SK-N-MC (cell line): ENCODE results near the gene GPR148.

Experiments used
- DNase-seq: peaks from one replicate; pipeline ENCODE4 v3.0.0-alpha.2; 2011; ENCODE audit warnings: low read depth, low spot score
- H3K27ac ChIP-seq: fragments of 200-600 bp; sonication (generic); 2 replicates; pipeline ENCODE4 v1.5.1; 2016; ENCODE audit warnings: mixed run types
- H3K36me3 ChIP-seq: fragments of 200-600 bp; sonication (generic); 2 replicates; pipeline ENCODE4 v1.6.1; 2017; ENCODE audit warnings: antibody characterized with exemption, low read length, mixed read lengths; ENCODE audit not compliant: insufficient read depth
- H3K4me3 ChIP-seq: fragments of 200-600 bp; sonication (generic); 2 replicates; pipeline ENCODE4 v1.5.1; 2016
- H3K9ac ChIP-seq: fragments of 200-600 bp; sonication (generic); 2 replicates; pipeline ENCODE4 v1.8.0; 2017; ENCODE audit warnings: mixed run types, mixed read lengths; ENCODE audit not compliant: insufficient read length
- H3K9me3 ChIP-seq: fragments of 200-600 bp; sonication (generic); 2 replicates; pipeline ENCODE4 v1.6.1; 2017; ENCODE audit warnings: low read depth, mild to moderate bottlenecking, antibody characterized with exemption, low read length, moderate library complexity, mixed read lengths
- EZH2 ChIP-seq: fragments of 200-600 bp; sonication (generic); IDR thresholded peaks from one replicate; pipeline ENCODE4 v1.6.1; 2017; ENCODE audit warnings: antibody characterized with exemption
- FOXP2 ChIP-seq: optimal IDR thresholded peaks from 2 replicates; pipeline ENCODE3; 2011; ENCODE audit warnings: mild to moderate bottlenecking, moderate library complexity; ENCODE audit not compliant: insufficient read depth; ENCODE audit errors: extremely low read length, control extremely low read depth
- POLR2AphosphoS5 ChIP-seq: IDR thresholded peaks from 2 replicates; pipeline ENCODE4 v1.6.1; 2012; ENCODE audit warnings: mild to moderate bottlenecking, low read depth, low read length, borderline replicate concordance

Gene GPR148

DNA sequence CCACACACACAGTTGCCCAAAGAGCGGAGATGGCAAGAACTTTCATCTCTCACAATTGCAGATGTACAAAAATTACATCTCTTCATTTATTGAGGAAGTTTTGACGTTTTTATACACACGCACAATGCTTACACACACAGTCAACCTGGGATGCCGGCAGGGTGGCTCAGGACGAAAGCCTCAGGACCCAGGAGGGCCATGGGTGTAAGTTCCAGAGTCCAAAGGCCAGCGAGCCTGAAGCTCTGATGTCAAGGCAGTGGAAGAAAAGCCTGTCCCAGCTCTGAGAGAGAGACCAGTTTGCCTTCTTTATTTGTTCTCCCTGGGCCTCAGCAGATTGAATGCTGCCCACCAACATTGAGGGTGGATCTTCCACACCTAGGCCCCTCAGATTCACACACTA is 36.6 kb downstream of the GPR148 start:
- no peak overlapping the region for H3K9ac ChIP-seq
- TF ChIP-seq POLR2AphosphoS5 (no peak), EZH2 (no peak), FOXP2 (no peak)
- no peak for DNase-seq

DNA sequence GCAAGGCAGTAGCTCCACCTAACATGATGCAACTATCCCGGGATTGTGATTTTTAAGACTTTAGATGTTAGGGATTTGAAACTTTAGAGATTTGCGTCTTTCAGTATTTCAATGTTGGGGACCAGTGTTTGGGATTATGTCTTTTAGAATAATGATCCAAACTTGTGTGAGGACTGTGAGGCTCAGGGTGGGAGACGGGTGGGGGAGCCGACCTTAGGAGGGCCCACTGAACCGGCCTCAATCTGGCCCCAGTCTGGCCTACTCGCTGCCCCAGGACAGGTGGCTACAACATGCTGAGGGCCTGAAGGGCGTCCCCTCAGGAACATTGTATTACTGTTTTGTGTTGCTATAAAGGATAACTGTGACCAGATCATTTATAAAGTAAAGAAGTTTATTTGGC is 37.2 kb downstream of the GPR148 start:
- Histone ChIP-seq H3K9me3 (no peaks in the 10 kb centered on the region), H3K9ac (no peak overlapping the region), H3K36me3 (no peaks in the 10 kb centered on the region), H3K27ac (no peak overlapping the region), H3K4me3 (no peak overlapping the region)
- TF ChIP-seq FOXP2 (no peak), POLR2AphosphoS5 (no peak), EZH2 (no peak)
- DNase-seq: no peak

More for the DNA sequence above, 36.6 kb downstream of the GPR148 start:
- no peak overlapping the region for H3K4me3 ChIP-seq
- no peak overlapping the region for H3K27ac ChIP-seq
- H3K36me3 ChIP-seq: no peaks in the 10 kb centered on the region
- no peaks in the 10 kb centered on the region for H3K9me3 ChIP-seq

DNA sequence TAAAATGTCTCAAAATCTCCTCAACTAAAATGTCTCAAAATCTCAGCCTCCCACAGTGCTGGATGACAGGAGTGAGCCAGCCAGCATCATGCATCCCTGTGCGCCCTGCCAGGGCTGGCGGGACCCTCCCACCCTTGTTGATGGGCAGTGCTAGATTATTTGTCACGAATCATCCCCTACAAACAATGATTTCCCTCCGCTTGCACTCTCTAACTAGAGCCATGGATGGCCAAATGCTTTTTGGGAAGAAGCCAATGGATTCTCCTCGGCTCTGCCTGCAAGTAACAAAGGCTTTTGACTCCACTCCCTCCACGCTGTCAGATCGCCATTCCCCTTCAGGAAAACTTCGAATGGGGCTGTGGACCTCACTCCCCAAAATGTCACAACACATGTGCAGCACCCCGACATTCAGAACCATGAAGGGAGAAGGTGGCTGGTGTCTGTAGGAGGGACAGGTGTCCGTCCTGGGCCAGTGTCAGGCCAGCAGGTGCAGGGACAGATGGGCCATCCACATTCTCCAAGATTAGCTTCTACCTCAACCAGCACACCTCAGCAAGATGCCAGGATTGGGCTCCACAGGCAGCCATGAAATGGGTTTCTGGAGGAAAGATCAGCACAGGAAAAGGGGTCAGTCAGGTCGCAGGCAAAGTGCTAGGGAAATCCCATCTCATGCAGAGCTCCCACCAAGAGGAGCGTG is 38.0 kb downstream of the GPR148 start:
- Histone ChIP-seq H3K4me3 (no peak overlapping the region), H3K9me3 (no peaks in the 10 kb centered on the region), H3K9ac (no peak overlapping the region), H3K36me3 (no peaks in the 10 kb centered on the region), H3K27ac (no peak overlapping the region)
- DNase-seq: no peak
- TF ChIP-seq POLR2AphosphoS5 (no peak), FOXP2 (no peak), EZH2 (no peak)

DNA sequence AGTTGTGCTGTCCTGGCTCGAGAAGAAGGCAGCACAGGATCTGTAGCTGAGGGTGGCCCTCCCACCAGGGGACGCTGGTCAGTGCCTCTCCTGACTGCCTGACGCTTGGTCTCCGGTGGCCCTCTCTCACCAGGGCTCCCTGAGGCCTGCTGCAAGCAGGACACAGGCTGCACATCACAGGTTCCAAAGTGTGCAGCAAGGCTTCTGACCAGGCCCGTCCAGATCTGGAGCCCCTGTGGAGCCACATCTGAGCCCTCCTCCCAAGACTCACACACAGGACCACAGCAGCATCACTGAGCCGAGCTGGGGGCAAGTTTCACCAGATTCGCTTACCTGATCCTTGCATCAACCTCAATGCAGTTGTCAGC is 38.5 kb downstream of the GPR148 start:
- Histone ChIP-seq H3K36me3 (no peaks in the 10 kb centered on the region), H3K9ac (no peak overlapping the region), H3K9me3 (no peaks in the 10 kb centered on the region), H3K4me3 (no peak overlapping the region), H3K27ac (no peak overlapping the region)
- no peak for DNase-seq
- no peak for TF ChIP-seq FOXP2
- no peak for TF ChIP-seq POLR2AphosphoS5
- TF ChIP-seq EZH2: no peak

DNA sequence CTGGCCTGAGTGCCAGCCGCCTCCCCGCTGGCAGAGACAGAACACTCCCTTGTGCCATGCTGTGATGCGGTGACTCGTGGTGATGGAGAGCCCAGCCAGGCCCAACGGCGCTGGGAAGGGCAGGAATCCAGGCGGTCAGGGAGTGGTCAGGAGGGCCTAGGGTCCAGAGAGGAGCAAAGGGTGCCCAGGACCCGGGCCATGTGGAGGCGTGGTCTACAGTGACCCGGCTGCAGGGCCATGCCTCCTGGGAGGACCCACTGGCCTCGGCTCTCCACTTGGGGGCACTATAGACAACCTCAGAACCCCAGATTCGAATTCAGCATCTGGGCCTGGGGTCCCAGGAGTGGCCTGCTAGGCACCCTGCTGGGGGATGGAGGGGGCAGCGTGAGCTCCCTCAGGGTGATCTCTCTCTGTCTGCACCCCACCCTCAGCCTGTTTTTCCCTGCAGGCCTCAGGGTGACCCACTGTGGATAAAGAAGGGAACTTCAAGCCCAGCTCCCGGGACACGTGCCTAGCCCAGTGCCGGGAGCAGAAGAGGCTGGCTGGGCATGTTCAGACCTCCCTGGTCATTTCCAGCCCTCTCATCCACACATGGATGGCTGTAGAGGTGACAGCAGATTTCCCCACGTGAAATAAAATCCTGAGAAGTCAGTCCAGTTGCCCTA is 39.5 kb downstream of the GPR148 start:
- Histone ChIP-seq H3K9me3 (no peaks in the 10 kb centered on the region), H3K36me3 (no peaks in the 10 kb centered on the region), H3K27ac (no peak overlapping the region), H3K9ac (no peak overlapping the region), H3K4me3 (no peak overlapping the region)
- TF ChIP-seq FOXP2 (no peak), POLR2AphosphoS5 (no peak)
- DNase-seq: no peak

DNA sequence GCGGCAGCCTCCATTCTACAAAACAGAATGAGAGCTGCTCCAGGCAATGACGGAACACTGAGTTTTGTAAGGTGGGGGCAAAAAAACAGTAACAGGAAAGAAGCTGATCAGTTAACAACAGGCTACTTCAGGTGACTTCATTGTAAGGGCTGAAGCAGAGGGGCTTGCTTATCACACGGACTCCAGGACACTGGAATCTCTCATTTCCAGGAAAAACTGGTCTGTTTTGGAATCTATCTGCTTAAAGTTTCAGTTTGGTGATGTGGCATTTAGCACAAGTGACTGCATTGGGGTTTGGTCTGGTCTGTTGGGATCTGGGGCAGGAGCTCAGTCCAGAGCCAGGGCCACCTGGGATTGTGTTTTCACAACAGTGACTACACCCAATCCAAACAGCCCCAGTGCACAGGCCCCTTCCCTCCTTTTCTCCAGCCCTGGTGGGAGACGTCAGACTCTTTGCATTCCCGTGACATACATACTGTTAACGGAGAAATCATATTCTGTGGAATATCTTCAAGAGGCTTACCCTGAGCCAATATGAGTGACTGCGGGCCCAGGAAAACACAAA is 40.6 kb downstream of the GPR148 start:
- H3K27ac ChIP-seq: no peak overlapping the region
- TF ChIP-seq FOXP2: no peak
- no peak for TF ChIP-seq EZH2
- no peak for TF ChIP-seq POLR2AphosphoS5
- no peak for DNase-seq
- no peak overlapping the region for H3K9ac ChIP-seq
- no peaks in the 10 kb centered on the region for H3K9me3 ChIP-seq
- H3K36me3 ChIP-seq: no peaks in the 10 kb centered on the region
- H3K4me3 ChIP-seq: no peak overlapping the region

DNA sequence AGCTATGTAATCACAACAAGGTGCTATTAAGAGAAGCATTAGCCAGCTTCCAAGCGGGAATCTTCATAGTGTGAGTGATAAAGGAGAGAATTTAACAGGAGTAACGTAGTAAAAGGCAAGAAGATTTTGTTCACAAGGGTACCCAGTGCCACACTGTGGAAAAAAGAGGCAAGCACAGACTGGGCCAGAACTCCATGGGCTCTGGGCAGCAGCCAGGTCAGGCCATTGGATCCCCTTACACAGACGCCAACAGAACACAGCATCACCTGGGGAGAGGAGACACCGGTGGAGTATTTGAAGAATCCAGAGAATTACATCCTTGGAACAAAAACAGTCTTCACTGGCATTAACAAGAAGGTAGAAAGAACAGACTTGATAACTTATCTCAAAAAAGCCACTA is 47.7 kb downstream of the GPR148 start:
- TF ChIP-seq POLR2AphosphoS5 (no peak), FOXP2 (no peak), EZH2 (no peak)
- H3K27ac ChIP-seq: no peak overlapping the region
- H3K9ac ChIP-seq: no peak overlapping the region
- no peaks in the 10 kb centered on the region for H3K36me3 ChIP-seq
- H3K9me3 ChIP-seq: no peaks in the 10 kb centered on the region
- no peak for DNase-seq
- no peak overlapping the region for H3K4me3 ChIP-seq

DNA sequence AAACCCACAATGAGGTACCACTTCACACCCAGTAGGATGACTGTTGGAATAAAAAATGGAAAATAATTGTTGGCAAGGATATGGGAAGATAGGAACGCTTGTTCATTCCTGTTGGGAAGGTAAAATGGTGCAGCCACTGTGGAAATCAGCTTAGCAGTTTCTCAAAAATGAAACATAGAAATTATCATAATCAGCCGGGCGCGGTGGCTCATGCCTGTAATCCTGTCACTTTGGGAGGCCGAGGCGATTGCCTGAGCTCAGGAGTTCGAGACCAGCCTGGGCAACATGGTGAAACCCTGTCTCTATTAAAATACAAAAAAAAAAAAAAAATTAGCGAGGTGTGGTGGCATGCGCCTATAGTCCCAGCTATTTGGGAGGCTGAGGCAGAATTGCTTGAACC is 49.9 kb downstream of the GPR148 start:
- TF ChIP-seq EZH2: no peak
- no peak for TF ChIP-seq POLR2AphosphoS5
- no peak for TF ChIP-seq FOXP2
- H3K9me3 ChIP-seq: no peaks in the 10 kb centered on the region
- H3K9ac ChIP-seq: no peak overlapping the region
- no peak overlapping the region for H3K4me3 ChIP-seq
- no peaks in the 10 kb centered on the region for H3K36me3 ChIP-seq
- no peak for DNase-seq
- no peak overlapping the region for H3K27ac ChIP-seq
